Measurements from ENCODE around the gene ACP2. TPM values are rescaled to one million over a fixed set of nuclear protein-coding genes. Genes with fewer than 3 reads are reported as not detected.
"Not testable (repeated sequence)": the region's sequence is repeated elsewhere in the genome, so short reads cannot be mapped to it uniquely, and the experiment has no call there.

Gene ACP2
- total RNA-seq, 2 donors from 2014 or later = 45.2 to 59.4 TPM

DNA sequence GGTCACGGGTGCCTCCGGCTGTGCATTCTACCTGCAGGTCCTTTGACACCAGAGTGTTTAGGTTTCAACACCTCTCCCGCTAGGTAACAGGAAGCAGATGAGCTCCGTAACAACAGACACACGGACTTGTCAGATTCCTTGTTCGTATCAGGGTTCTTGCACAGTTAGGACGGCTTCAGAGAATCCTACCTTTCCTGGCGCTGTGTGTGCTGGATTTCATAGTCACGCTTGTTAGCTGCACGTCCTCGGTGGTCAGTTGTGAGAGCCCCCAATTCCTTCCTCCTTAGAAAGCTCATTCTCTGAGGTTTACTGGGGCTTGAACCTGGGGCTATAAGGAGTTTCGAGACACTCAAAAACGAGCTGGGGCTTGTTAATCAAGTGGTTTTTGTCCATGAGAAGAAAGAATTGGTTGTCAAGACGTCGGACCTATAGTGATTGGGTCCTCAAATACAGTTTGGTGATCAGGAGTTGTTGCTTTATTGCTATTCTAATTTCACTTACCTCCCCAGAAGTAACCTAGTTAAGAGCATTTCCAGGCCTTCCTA, 33.2 kb downstream of the ACP2 start:
- Histone ChIP-seq H3K4me1 (peaks cover 0 to 25% of the 10 kb centered on the region in 2 donors), H3K9me3 (no peaks in the 10 kb centered on the region), H3K36me3 (no peaks in the 10 kb centered on the region), H3K27ac (peak overlapping the region; percentile 91 to 97), H3K27me3 (no peaks in the 10 kb centered on the region), H3K4me3 (peak overlapping the region; percentile 61 to 66)
- no peak for TF ChIP-seq CTCF (IDR thresholded peaks at IDR 0.05)
- no peak for DNase-seq (ENCODE audit: low spot score)

- H3K36me3 ChIP-seq = no peaks in the 10 kb centered on the region
- no peaks in the 10 kb centered on the region for H3K9me3 ChIP-seq
- peaks cover 0 to 18% of the 10 kb centered on the region in 2 donors for H3K4me1 ChIP-seq
- TF ChIP-seq CTCF (IDR thresholded peaks at IDR 0.05) = no peak
- DNase-seq (ENCODE audit: low spot score) = peak; percentile 96
- H3K27me3 ChIP-seq = no peaks in the 10 kb centered on the region
- H3K27ac ChIP-seq = peak overlapping the region; percentile 91 to 97
- peak overlapping the region; percentile 61 to 66 for H3K4me3 ChIP-seq
Measured at GRCh38 chr11:47213950-47214565, 34.6 kb downstream of the ACP2 start.

GRCh38 chr11:47212938-47213337, 35.7 kb downstream of the ACP2 start:
- H3K9me3 ChIP-seq = no peaks in the 10 kb centered on the region
- peaks cover 0 to 18% of the 10 kb centered on the region in 2 donors for H3K4me1 ChIP-seq
- no peaks in the 10 kb centered on the region for H3K36me3 ChIP-seq
- no peak overlapping the region for H3K4me3 ChIP-seq
- no peaks in the 10 kb centered on the region for H3K27me3 ChIP-seq
- no peak overlapping the region for H3K27ac ChIP-seq
- no peak for TF ChIP-seq CTCF (IDR thresholded peaks at IDR 0.05)
- no peak for DNase-seq (ENCODE audit: low spot score)

GRCh38 chr11:47208628-47209027, 40.0 kb downstream of the ACP2 start:
- Histone ChIP-seq H3K36me3 (no peaks in the 10 kb centered on the region), H3K4me1 (no peaks in the 10 kb centered on the region), H3K27me3 (no peaks in the 10 kb centered on the region), H3K4me3 (no peak overlapping the region), H3K27ac (no peak overlapping the region), H3K9me3 (no peaks in the 10 kb centered on the region)
- no peak for DNase-seq (ENCODE audit: low spot score)
- TF ChIP-seq CTCF (IDR thresholded peaks at IDR 0.05) = no peak

DNA sequence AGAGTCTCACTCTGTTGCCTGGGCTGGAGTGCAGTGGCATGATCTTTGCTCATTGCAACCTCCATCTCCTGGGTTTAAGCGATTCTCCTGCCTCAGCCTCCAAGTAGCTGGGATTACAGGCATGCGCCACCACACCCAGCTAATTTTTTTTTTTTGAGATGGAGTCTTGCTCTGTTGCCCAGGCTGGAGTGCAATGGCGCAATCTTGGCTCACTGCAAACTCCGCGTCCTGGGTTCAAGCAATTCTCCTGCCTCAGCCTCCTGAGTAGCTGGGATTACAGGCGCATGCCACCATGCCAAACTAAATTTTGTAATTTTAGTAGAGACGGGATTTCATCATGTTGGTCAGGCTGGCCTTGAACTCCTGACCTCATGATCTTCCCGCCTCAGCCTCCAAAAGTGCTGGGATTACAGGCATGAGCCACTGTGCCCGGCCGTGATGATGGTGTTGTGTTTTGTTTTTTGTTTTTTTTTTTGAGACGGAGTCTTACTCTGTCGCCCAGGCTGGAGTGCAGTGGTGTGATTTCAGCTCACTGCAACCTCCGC, 40.5 kb downstream of the ACP2 start:
- not testable (repeated sequence) for H3K27ac ChIP-seq; H3K36me3 ChIP-seq; DNase-seq (ENCODE audit: low spot score); H3K4me1 ChIP-seq; H3K4me3 ChIP-seq; H3K27me3 ChIP-seq; H3K9me3 ChIP-seq

DNA sequence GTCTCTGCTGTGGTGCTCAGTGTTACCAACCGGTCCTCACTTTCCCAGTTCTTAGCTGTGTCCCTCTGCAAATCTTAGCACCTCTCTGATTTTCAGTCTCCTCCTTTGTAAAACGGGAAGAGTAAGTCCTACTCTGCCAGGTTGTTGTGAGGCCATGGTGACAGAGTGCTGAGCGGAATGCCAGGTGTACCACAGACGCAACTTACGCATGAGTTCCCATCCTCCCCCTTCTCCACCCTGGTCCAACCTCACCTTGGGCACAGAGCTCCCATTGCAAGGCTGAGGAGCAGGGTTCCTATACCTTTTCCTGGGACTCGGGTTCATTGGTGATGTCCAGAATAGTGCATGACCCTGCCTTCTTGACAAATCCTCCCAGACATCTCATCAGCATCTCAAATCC, 41.2 kb downstream of the ACP2 start:
- TF ChIP-seq CTCF (IDR thresholded peaks at IDR 0.05) = no peak
- Histone ChIP-seq H3K4me3 (no peak overlapping the region), H3K27me3 (no peaks in the 10 kb centered on the region), H3K9me3 (no peaks in the 10 kb centered on the region), H3K27ac (no peak overlapping the region), H3K36me3 (no peaks in the 10 kb centered on the region), H3K4me1 (no peaks in the 10 kb centered on the region)
- no peak for DNase-seq (ENCODE audit: low spot score)

- H3K9me3 ChIP-seq; H3K4me1 ChIP-seq; H3K4me3 ChIP-seq; H3K27ac ChIP-seq; DNase-seq (ENCODE audit: low spot score); H3K27me3 ChIP-seq; H3K36me3 ChIP-seq: not testable (repeated sequence)
Measured at GRCh38 chr11:47206577-47206976, 42.0 kb downstream of the ACP2 start.

Data from right atrium auricular region (tissue), 2 donors.